ENCODE results near the gene C1orf87. TPM values are rescaled to one million over a fixed set of nuclear protein-coding genes. Genes with fewer than 3 reads are reported as not detected.

C1orf87 gene
- total and polyA plus RNA-seq, 4 donors, result not detected

- H3K4me3 ChIP-seq (ENCODE audit: low read depth in 1 of 3, low read length in 3 of 3), result no peak overlapping the region
- no peaks in the 10 kb centered on the region for H3K4me1 ChIP-seq (ENCODE audit: control insufficient read depth in 4 of 4, insufficient read depth in 4 of 4, low read length in 3 of 4)
- H3K9me3 ChIP-seq (ENCODE audit: control insufficient read depth in 4 of 4, low read length in 3 of 4), result no peaks in the 10 kb centered on the region
- no peak overlapping the region for H3K9ac ChIP-seq (ENCODE audit: low read depth in 1 of 2, low read length in 2 of 2)
- peaks cover 0 to 29% (median 5%) of the 10 kb centered on the region in 4 donors for H3K27me3 ChIP-seq (ENCODE audit: control insufficient read depth in 4 of 4, insufficient read depth in 4 of 4, low read length in 3 of 4)
- DNase-seq (ENCODE audit: low spot score), result no peak
- 77% methylated on average over 4 of the region's 4 CpGs for WGBS
- H3K27ac ChIP-seq (ENCODE audit: low read depth in 1 of 2, low read length in 2 of 2), result no peak overlapping the region
- no peaks in the 10 kb centered on the region for H3K36me3 ChIP-seq (ENCODE audit: control insufficient read depth in 4 of 4, insufficient read depth in 3 of 4, low read depth in 1 of 4, low read length in 3 of 4)
- TF ChIP-seq YY1 (IDR thresholded peaks at IDR 0.05), result no peak
- TF ChIP-seq TAF1 (conservative IDR thresholded peaks at IDR 0.05), result no peak
- TF ChIP-seq HNF4A (conservative IDR thresholded peaks at IDR 0.05), result no peak
- no peak for TF ChIP-seq RXRA (IDR thresholded peaks at IDR 0.05)
- no peak for TF ChIP-seq JUND (IDR thresholded peaks at IDR 0.05)
- TF ChIP-seq ZBTB33 (IDR thresholded peaks at IDR 0.05), result no peak
- no peak for TF ChIP-seq RAD21 (IDR thresholded peaks at IDR 0.05)
- no peak for TF ChIP-seq GABPA (IDR thresholded peaks at IDR 0.05 in 1 of 2, conservative IDR thresholded peaks at IDR 0.05 in 1 of 2)
Measured at GRCh38 chr1:60078182-60078581, 4.6 kb upstream of the C1orf87 start.

- H3K9me3 ChIP-seq (ENCODE audit: control insufficient read depth in 4 of 4, low read length in 3 of 4), result no peaks in the 10 kb centered on the region
- no peaks in the 10 kb centered on the region for H3K36me3 ChIP-seq (ENCODE audit: control insufficient read depth in 4 of 4, insufficient read depth in 3 of 4, low read depth in 1 of 4, low read length in 3 of 4)
- H3K4me1 ChIP-seq (ENCODE audit: control insufficient read depth in 4 of 4, insufficient read depth in 4 of 4, low read length in 3 of 4), result no peaks in the 10 kb centered on the region
- no peak for TF ChIP-seq GABPA (IDR thresholded peaks at IDR 0.05 in 1 of 2, conservative IDR thresholded peaks at IDR 0.05 in 1 of 2)
- no peak for TF ChIP-seq YY1 (IDR thresholded peaks at IDR 0.05)
- TF ChIP-seq RAD21 (IDR thresholded peaks at IDR 0.05), result no peak
- TF ChIP-seq EGR1 (IDR thresholded peaks at IDR 0.05; ENCODE audit: low read depth in 2 of 2), result no peak
- no peak for TF ChIP-seq FOXA1 (IDR thresholded peaks at IDR 0.05)
- TF ChIP-seq ZBTB33 (IDR thresholded peaks at IDR 0.05), result no peak
- no peak for TF ChIP-seq CTCF (IDR thresholded peaks at IDR 0.05; ENCODE audit: low read depth, low read length, missing input control)
- no peak for TF ChIP-seq NR2F2 (IDR thresholded peaks at IDR 0.05)
- TF ChIP-seq TAF1 (conservative IDR thresholded peaks at IDR 0.05), result no peak
- TF ChIP-seq, protein P1, sequence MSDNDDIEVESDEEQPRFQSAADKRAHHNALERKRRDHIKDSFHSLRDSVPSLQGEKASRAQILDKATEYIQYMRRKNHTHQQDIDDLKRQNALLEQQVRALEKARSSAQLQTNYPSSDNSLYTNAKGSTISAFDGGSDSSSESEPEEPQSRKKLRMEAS (IDR thresholded peaks at IDR 0.05), result no peak
- TF ChIP-seq, protein P2, sequence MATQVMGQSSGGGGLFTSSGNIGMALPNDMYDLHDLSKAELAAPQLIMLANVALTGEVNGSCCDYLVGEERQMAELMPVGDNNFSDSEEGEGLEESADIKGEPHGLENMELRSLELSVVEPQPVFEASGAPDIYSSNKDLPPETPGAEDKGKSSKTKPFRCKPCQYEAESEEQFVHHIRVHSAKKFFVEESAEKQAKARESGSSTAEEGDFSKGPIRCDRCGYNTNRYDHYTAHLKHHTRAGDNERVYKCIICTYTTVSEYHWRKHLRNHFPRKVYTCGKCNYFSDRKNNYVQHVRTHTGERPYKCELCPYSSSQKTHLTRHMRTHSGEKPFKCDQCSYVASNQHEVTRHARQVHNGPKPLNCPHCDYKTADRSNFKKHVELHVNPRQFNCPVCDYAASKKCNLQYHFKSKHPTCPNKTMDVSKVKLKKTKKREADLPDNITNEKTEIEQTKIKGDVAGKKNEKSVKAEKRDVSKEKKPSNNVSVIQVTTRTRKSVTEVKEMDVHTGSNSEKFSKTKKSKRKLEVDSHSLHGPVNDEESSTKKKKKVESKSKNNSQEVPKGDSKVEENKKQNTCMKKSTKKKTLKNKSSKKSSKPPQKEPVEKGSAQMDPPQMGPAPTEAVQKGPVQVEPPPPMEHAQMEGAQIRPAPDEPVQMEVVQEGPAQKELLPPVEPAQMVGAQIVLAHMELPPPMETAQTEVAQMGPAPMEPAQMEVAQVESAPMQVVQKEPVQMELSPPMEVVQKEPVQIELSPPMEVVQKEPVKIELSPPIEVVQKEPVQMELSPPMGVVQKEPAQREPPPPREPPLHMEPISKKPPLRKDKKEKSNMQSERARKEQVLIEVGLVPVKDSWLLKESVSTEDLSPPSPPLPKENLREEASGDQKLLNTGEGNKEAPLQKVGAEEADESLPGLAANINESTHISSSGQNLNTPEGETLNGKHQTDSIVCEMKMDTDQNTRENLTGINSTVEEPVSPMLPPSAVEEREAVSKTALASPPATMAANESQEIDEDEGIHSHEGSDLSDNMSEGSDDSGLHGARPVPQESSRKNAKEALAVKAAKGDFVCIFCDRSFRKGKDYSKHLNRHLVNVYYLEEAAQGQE (IDR thresholded peaks at IDR 0.05), result no peak
- TF ChIP-seq HNF4G (IDR thresholded peaks at IDR 0.05), result no peak
- no peak for TF ChIP-seq JUND (IDR thresholded peaks at IDR 0.05)
- TF ChIP-seq, protein P3, sequence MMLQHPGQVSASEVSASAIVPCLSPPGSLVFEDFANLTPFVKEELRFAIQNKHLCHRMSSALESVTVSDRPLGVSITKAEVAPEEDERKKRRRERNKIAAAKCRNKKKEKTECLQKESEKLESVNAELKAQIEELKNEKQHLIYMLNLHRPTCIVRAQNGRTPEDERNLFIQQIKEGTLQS (IDR thresholded peaks at IDR 0.05), result no peak
- TF ChIP-seq SP1 (IDR thresholded peaks at IDR 0.05), result no peak
- TF ChIP-seq RXRA (IDR thresholded peaks at IDR 0.05), result no peak
- WGBS, result 59% methylated on average over 1 of the region's 1 CpG
- peaks cover 2 to 19% (median 8%) of the 10 kb centered on the region in 4 donors for H3K27me3 ChIP-seq (ENCODE audit: control insufficient read depth in 4 of 4, insufficient read depth in 4 of 4, low read length in 3 of 4)
- H3K27ac ChIP-seq (ENCODE audit: low read depth in 1 of 2, low read length in 2 of 2), result no peak overlapping the region
- no peak for DNase-seq (ENCODE audit: low spot score)
- H3K9ac ChIP-seq (ENCODE audit: low read depth in 1 of 2, low read length in 2 of 2), result no peak overlapping the region
- H3K4me3 ChIP-seq (ENCODE audit: low read depth in 1 of 3, low read length in 3 of 3), result no peak overlapping the region
Measured at GRCh38 chr1:60071296-60071695, 2.3 kb downstream of the C1orf87 start.
